HepG2 (cell line): ENCODE data around the gene SLC2A5. TPM values are rescaled to one million over a fixed set of nuclear protein-coding genes. Genes with fewer than 3 reads are reported as not detected.

Experiments used
- ADNP ChIP-seq: sonication (generic); formaldehyde crosslinking; IDR thresholded peaks from 2 replicates; pipeline ENCODE4 v1.4.0; 2020; ENCODE audit warnings: missing genetic modification reagents
- AGO2 ChIP-seq: fragments of 200-400 bp; formaldehyde crosslinking; optimal IDR thresholded peaks from 2 replicates; pipeline ENCODE3; 2017; ENCODE audit warnings: mild to moderate bottlenecking, low read depth, low read length, moderate library complexity
- ASH2L ChIP-seq: fragments of 300-600, 200-600 bp; sonication (generic); IDR thresholded peaks from 2 replicates; pipeline ENCODE4 v1.7.0; 2017; ENCODE audit warnings: low read depth, mild to moderate bottlenecking, moderate library complexity, mixed read lengths, low read length; ENCODE audit not compliant: insufficient read length
- CERS6 ChIP-seq: sonication (generic); formaldehyde crosslinking; IDR thresholded peaks from 2 replicates; pipeline ENCODE4 v1.5.0; 2020; ENCODE audit warnings: missing genetic modification reagents
- ESRRA ChIP-seq: sonication (generic); formaldehyde crosslinking; IDR thresholded peaks from 2 replicates; pipeline ENCODE4 v1.5.1; 2020; ENCODE audit warnings: mild to moderate bottlenecking, low read depth, missing genetic modification reagents
- FOXM1 ChIP-seq: sonication (generic); formaldehyde crosslinking; IDR thresholded peaks from 2 replicates; pipeline ENCODE4 v1.5.0; 2020; ENCODE audit warnings: missing genetic modification reagents
- HMG20B ChIP-seq: conservative IDR thresholded peaks from 2 replicates; pipeline ENCODE4 v1.6.1; 2016; ENCODE audit warnings: missing genetic modification reagents, missing compliant biosample characterization
- MAFG ChIP-seq: sonication (generic); formaldehyde crosslinking; IDR thresholded peaks from 2 replicates; pipeline ENCODE4 v1.5.1; 2020; ENCODE audit warnings: mild to moderate bottlenecking, missing genetic modification reagents
- MATR3 ChIP-seq: sonication (generic); formaldehyde crosslinking; IDR thresholded peaks from 2 replicates; pipeline ENCODE4 v1.4.0; 2020; ENCODE audit warnings: missing genetic modification reagents
- NFE2 ChIP-seq: sonication (generic); formaldehyde crosslinking; IDR thresholded peaks from 2 replicates; pipeline ENCODE4 v1.4.0; 2020; ENCODE audit warnings: missing genetic modification reagents
- NR2F1 ChIP-seq, 2 experiments: fragments of 450-650 bp in 1 of 2; formaldehyde crosslinking in 1 of 2; IDR thresholded peaks; 2 replicates each; pipeline versions ENCODE4 v1.5.0 to v1.6.1; 2016 to 2020; ENCODE audit warnings: mild to moderate bottlenecking in 1 of 2, missing compliant biosample characterization in 1 of 2, missing genetic modification reagents in 1 of 2, moderate library complexity in 1 of 2
- PCBP1 ChIP-seq: fragments of 200-400 bp; formaldehyde crosslinking; IDR thresholded peaks from 2 replicates; pipeline ENCODE4 v1.6.1; 2017; ENCODE audit warnings: mild to moderate bottlenecking, low read depth, low read length, borderline replicate concordance
- POLR2AphosphoS2 ChIP-seq: IDR thresholded peaks from 2 replicates; pipeline ENCODE4 v1.6.1; 2011; ENCODE audit warnings: low read depth, low read length, improper control_type of control experiment
- ZBTB44 ChIP-seq: sonication (generic); formaldehyde crosslinking; IDR thresholded peaks from 2 replicates; pipeline ENCODE4 v1.4.0; 2020; ENCODE audit warnings: missing genetic modification reagents
- ZNF256 ChIP-seq: sonication (generic); formaldehyde crosslinking; conservative IDR thresholded peaks from 2 replicates; pipeline ENCODE4 v1.4.0; 2020; ENCODE audit warnings: missing genetic modification reagents
- ZNF260 ChIP-seq: sonication (generic); formaldehyde crosslinking; IDR thresholded peaks from 2 replicates; pipeline ENCODE4 v1.4.0; 2020; ENCODE audit warnings: missing genetic modification reagents, low read depth, mild to moderate bottlenecking, borderline replicate concordance
- ZNF30 ChIP-seq: sonication (generic); formaldehyde crosslinking; IDR thresholded peaks from 2 replicates; pipeline ENCODE4 v1.5.0; 2020; ENCODE audit warnings: mild to moderate bottlenecking, missing genetic modification reagents
- ZNF460 ChIP-seq: sonication (generic); formaldehyde crosslinking; IDR thresholded peaks from 2 replicates; pipeline ENCODE4 v1.5.1; 2020; ENCODE audit warnings: missing genetic modification reagents, mild to moderate bottlenecking, borderline replicate concordance
- ZNF564 ChIP-seq: sonication (generic); formaldehyde crosslinking; IDR thresholded peaks from 2 replicates; pipeline ENCODE4 v1.8.1; 2023; ENCODE audit warnings: mild to moderate bottlenecking, missing genetic modification reagents
- polyA plus RNA-seq, 8 experiments: library from polyadenylated mRNA; depleted of rRNA in 3 of 8; stranded (reverse) in 7 of 8; unstranded in 1 of 8; fragments of >200 nt; fragmentation: Illumina TruSeq in 4 of 8; extraction: Trizol in 4 of 8; gene quantifications; 2 replicates each; pipeline versions ENCODE4 v1.2.1 to v1.2.3, GENCODE V29; 2011 to 2016; ENCODE audit warnings: low read depth in 4 of 8, missing spikeins in 1 of 8, mixed read lengths in 1 of 8; ENCODE audit not compliant: insufficient read depth in 1 of 8
- total RNA-seq, 5 experiments: library from RNA; depleted of rRNA; stranded (reverse); fragments of >200 nt; fragmentation: Illumina TruSeq; extraction: Trizol; gene quantifications; 2 replicates each; pipeline ENCODE4 v1.2.3, GENCODE V29; 2016; ENCODE audit warnings: low read depth in 1 of 5
- TF ChIP-seq, protein P1 (sequence below): sonication (generic); formaldehyde crosslinking; IDR thresholded peaks from 2 replicates; pipeline ENCODE4 v1.4.0; 2020; ENCODE audit warnings: missing genetic modification reagents, borderline replicate concordance
- TF ChIP-seq, protein P2 (sequence below): sonication (generic); formaldehyde crosslinking; IDR thresholded peaks from 2 replicates; pipeline ENCODE4 v1.4.0; 2020; ENCODE audit warnings: low read depth, mild to moderate bottlenecking, missing genetic modification reagents
- TF ChIP-seq, protein P3 (sequence below): fragments of 450-650 bp; IDR thresholded peaks from 2 replicates; pipeline ENCODE4 v1.6.1; 2017; ENCODE audit warnings: mild to moderate bottlenecking

Gene SLC2A5
- total and polyA plus RNA-seq, 2 of the 13 experiments (the other 11 are each of a cell fraction or from before 2014, with no cell fraction given) = 0.04 to 0.54 TPM

DNA sequence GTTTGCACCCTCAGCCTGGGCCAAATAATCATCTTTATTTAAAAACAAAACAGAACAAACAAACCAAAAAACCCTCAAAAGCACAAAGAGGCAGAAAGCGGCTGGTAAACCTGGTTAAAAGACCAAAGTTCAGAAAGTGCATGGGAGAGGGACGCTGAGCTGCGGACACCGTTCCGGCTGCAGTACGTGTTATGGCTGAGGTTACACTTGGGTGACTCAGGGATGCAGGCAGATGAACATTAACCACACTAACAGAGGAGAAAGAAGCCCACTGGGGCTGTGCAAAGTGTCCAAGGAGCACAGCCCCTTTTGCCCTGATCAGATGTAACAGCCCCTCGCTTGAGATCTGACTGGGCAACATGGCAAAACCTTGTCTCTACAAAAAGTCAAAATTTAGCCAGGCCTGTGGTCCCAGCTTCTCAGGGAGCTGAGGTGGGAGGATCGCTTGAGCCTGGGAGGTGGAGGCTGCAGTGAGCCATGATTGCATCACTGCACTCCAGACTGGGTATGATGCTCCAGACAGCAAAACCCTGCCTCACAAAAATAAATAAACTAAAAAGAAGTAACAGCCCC, 31.1 kb upstream of the SLC2A5 start (continued):
- no peak for TF ChIP-seq ZNF564
- TF ChIP-seq ZNF256 (CRISPR knock-in tag) = no peak
- no peak for TF ChIP-seq ZNF460 (CRISPR knock-in tag)
- TF ChIP-seq ESRRA (CRISPR knock-in tag) = peak; percentile 70
- no peak for TF ChIP-seq PCBP1
- TF ChIP-seq MAFG (CRISPR knock-in tag) = no peak
- no peak for TF ChIP-seq AGO2
- TF ChIP-seq MATR3 (CRISPR knock-in tag) = no peak
- no peak for TF ChIP-seq NFE2 (CRISPR knock-in tag)
- no peak for TF ChIP-seq ADNP (CRISPR knock-in tag)
- TF ChIP-seq ZBTB44 = no peak
- TF ChIP-seq, protein P1, sequence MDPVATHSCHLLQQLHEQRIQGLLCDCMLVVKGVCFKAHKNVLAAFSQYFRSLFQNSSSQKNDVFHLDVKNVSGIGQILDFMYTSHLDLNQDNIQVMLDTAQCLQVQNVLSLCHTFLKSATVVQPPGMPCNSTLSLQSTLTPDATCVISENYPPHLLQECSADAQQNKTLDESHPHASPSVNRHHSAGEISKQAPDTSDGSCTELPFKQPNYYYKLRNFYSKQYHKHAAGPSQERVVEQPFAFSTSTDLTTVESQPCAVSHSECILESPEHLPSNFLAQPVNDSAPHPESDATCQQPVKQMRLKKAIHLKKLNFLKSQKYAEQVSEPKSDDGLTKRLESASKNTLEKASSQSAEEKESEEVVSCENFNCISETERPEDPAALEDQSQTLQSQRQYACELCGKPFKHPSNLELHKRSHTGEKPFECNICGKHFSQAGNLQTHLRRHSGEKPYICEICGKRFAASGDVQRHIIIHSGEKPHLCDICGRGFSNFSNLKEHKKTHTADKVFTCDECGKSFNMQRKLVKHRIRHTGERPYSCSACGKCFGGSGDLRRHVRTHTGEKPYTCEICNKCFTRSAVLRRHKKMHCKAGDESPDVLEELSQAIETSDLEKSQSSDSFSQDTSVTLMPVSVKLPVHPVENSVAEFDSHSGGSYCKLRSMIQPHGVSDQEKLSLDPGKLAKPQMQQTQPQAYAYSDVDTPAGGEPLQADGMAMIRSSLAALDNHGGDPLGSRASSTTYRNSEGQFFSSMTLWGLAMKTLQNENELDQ (CRISPR knock-in tag) = no peak
- TF ChIP-seq ZNF30 (CRISPR knock-in tag) = no peak
- TF ChIP-seq HMG20B (CRISPR knock-in tag) = no peak; the same call in 1 of the 2 replicates
- no peak for TF ChIP-seq FOXM1 (CRISPR knock-in tag)
- TF ChIP-seq POLR2AphosphoS2 = no peak
- no peak for TF ChIP-seq CERS6 (CRISPR knock-in tag)
- no peak for TF ChIP-seq ASH2L
- TF ChIP-seq, protein P2, sequence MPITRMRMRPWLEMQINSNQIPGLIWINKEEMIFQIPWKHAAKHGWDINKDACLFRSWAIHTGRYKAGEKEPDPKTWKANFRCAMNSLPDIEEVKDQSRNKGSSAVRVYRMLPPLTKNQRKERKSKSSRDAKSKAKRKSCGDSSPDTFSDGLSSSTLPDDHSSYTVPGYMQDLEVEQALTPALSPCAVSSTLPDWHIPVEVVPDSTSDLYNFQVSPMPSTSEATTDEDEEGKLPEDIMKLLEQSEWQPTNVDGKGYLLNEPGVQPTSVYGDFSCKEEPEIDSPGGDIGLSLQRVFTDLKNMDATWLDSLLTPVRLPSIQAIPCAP (CRISPR knock-in tag) = no peak
- TF ChIP-seq NR2F1 (CRISPR knock-in tag; IDR thresholded peaks at IDR 0.05) = no peak
- TF ChIP-seq, protein P3, sequence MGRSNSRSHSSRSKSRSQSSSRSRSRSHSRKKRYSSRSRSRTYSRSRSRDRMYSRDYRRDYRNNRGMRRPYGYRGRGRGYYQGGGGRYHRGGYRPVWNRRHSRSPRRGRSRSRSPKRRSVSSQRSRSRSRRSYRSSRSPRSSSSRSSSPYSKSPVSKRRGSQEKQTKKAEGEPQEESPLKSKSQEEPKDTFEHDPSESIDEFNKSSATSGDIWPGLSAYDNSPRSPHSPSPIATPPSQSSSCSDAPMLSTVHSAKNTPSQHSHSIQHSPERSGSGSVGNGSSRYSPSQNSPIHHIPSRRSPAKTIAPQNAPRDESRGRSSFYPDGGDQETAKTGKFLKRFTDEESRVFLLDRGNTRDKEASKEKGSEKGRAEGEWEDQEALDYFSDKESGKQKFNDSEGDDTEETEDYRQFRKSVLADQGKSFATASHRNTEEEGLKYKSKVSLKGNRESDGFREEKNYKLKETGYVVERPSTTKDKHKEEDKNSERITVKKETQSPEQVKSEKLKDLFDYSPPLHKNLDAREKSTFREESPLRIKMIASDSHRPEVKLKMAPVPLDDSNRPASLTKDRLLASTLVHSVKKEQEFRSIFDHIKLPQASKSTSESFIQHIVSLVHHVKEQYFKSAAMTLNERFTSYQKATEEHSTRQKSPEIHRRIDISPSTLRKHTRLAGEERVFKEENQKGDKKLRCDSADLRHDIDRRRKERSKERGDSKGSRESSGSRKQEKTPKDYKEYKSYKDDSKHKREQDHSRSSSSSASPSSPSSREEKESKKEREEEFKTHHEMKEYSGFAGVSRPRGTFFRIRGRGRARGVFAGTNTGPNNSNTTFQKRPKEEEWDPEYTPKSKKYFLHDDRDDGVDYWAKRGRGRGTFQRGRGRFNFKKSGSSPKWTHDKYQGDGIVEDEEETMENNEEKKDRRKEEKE = no peak
- no peak for TF ChIP-seq ZNF260 (CRISPR knock-in tag)
